ENCODE results near the gene XKRX.

Gene XKRX

DNA sequence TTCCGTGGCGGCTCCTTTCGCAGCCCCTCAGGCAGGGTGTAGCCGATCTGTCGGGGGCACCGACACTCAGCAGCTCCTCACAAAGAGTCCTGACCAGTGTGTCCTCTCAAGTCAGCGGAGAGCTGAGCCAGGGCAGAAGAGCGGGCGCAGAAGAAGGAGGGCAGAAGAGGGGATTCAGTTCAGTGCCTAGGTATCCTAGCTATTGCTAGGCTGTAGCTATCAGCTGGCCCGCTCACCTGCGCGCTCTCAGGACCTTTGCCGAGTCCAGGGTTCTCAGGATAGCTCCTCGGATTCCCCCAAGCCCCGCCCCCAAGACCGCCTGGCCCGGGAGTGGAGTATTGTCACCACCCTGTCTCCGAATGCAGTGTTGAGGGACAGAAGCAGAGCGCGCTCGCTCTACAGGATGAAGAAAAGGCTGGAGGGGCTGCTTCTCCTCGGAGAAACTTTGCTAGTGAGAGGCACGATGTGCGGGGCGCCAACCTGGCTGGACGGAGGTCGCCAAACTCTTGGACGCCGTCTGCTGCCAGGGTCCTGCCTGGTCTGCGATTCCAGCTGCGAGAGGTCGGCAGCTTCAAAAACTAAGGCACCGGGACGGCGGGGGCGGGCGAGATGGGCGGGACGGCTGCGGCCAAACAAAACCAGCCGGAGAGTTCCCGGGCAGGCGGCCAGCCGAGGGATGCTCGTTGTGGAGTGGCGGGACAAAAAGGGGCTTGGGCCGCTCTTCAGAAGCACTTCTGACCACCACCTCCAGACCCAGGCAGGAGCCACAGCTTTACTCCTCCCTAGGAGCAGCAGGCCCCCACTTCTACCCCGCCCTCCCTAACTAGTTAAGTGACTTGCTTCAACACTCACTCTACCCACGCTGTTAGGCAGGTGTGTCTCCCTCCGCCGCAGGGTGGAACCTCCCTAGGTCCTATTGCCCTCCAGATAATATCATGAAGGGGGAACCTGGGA, at the start of gene XKRX:
TSS of gene XKRX (minus strand) at position 258 of the 954 bp plus-strand sequence. CDS start 613 bp downstream, outside the sequence.
- peak in 9 of 56 donors; percentile 0 to 14 (median 1) for DNase-seq

DNA sequence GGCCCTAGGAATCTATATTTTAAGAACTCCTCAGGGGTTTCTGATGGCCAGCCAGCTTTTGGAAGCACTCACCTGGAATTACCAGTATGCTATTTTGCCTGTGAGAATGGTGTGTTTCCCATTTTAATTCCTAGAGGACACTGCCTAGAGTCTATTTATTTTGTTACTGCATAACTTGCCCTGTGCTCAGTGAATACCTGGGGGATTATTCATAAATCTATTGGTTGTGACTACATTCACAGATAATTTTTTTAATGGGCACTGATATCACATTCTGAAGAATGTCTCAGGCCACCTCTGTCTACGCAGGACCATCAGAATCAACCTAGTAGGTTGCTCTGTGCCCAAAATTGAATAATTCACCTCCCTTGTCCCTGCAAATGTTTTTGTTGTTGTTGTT, 47.5 kb upstream of the XKRX start:
- no peak for DNase-seq

DNA sequence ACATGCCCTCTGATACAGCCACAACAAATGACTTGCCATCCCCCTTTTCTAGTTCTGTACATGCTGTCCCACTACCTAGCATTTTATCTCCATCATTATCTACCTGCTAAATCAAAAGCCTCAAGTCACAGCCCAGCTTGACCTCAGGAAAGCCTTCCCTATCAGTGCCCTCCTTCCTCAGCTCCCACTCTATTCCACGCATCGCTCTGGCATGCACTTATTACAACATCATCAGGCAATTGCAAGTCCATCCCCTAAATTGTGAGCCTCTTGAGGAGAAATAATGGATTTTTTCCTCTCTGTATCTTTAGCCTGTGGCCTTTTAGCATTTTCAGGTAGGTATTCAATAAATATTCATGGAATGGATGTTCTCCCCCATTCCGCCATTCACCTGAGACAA, 46.5 kb upstream of the XKRX start:
- DNase-seq = no peak

DNA sequence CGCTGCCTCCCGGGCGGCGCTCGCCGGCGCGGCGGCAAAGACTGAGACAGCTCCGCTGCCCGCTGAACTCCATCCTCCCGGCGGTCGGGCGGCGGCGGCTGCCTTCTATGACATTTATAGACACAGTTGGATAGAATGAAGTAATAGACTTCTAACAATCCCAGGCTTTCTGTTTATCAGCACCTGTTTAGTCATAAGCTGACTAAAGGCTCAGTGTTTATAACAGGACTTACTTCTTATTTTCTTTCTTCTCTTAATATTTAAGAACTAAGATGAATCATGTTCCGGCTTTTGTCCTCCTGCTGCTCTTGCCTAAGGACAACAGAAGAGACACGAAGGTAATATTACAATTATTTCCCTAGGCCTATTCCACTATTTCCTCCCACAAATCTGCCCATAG, 44.7 kb upstream of the XKRX start:
- DNase-seq = no peak

DNA sequence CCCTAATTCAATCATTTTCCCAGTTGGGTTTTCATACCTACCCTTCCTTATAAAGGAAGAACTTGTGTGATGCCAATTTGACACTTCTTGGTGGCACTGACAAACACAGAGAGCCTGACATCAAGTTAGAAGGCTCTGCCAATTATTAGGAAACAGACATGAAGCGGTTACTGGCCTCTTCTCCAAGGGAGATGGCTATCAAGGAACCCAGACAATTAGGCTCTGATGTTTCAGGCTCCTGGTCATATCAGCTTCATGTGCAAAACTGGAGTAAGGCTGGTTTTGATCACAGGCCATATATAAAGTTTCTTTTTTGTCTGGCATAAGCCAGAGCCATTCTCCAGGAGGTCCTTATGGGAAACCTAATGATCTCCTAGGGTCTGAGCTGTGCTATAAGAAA, 41.2 kb upstream of the XKRX start:
- DNase-seq = no peak

DNA sequence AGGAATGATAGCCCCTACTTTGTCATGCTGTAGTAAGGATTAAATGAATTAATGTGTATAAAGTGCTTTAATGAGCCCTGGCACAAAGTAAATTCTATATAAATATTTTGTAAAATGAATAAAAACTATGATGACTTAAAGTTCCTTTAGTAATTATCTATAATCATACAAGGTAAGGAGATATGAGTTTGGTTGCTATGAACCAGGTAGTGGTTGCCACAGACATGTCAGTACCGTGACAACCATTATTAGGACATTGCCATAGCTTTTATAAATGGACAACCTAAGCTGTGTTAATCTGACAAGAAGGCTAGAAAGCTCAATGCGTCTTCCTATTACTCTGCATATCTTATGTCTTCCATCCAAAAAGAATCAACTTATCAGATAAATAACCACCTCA, 40.7 kb upstream of the XKRX start, which contains the start of gene ARL13A:
TSS of gene ARL13A (plus strand) at position 301 of the 400 bp plus-strand sequence. CDS start 3,982 bp downstream, outside the sequence.
- DNase-seq = no peak

DNA sequence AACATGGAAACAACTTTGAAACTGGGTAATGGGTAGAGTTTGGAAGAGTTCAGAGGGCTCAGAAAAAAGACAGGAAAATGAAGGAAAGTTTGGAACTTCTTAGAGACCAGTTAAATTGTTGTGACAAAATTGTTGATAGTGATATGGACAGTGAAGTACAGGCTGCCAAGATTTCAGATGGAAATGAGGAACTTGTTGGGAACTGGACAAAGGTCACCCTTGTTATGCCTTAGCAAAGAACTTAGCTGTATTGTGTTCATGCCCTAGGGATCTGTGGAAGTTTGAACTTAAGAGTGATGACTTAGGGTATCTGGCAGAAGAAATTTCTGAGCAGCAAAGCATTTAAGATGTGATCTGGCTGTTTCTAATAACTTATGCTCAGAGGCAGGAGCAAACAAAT, 35.6 kb upstream of the XKRX start:
- no peak for DNase-seq

DNA sequence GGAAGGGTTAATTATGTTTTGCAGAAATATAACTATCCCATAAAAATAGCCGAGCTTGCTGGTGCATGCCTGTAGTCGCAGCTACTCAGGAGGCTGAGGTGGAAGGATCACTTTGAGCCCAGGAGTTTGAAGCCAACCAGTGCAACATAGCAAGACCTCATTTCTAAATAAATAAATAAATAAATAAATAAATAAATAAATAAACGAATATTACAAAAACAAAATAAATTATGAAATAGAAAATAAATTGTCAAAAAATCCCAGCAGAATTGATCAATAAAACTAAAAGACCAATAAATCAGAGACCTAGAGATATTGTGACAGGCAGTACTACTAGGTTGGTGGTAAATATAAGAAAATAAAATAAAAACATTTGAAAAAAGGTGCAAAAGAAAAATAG, 34.1 kb upstream of the XKRX start:
- no peak for DNase-seq

DNA sequence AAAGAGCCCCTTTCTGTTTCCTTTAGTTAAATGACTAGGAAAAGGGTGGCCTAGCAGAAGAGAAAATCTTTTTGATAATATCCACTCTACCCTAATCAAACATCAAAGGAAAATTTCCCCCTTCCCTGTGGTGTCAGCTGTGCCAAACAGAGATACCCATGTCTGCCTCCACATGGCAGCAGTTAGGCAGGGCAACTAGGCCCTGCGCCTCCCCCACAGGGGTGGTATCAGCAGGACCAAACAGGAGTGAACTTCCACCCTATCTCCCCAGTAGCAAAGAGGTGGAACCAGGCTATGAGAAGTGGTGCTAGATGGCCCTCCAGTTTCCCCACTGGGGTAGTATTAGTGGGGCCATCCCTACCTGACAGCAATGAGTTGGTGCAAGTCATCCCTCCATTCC, 19.8 kb upstream of the XKRX start:
- DNase-seq = no peak

DNA sequence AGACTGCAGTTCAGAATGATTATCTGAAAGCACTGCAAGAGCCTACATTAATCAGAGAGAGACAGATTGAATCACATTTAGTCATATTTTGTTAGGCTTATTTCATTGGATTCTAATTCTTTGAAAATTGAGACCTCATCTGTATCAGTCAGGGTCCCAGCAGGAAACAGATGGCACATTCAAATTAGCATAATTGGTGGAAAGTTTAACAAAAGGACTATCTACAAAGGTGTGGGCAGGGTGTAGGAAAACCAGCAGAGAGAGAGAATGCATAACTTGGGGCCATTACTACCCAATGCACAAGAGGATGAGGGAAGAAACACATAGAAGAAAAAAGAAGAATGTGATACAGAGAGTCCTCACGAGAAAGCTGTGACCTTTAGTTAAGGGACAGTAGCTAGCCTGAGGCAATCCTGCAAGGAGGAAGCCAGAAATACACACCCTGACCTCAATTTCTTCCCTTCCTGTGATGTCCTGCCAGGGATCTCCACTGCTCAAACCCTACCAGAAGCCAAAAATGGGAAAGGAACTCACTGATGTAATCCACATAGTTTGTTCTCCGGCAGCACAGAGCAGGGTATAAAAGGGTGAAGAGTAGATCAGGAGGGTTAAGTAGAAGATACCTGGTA, 17.7 kb upstream of the XKRX start:
- DNase-seq = no peak

DNA sequence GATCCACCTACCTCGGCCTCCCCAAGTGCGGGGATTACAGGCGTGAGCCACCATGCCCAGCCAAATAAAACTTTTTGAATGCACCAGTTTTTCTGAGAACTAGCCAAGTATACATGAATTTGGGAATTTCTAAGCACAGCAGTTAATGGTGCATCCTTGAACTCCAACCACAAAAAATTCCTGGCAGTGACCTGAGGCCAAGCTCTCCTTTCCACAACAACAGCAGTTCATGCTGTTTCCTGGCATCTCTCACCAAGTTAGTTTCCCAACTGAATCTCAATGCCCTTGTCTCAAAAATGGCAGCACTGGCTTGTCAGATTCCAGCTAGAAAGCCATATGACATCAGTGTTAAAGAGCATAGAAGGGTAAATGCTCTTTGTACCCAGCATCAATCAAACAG, 15.9 kb upstream of the XKRX start:
- no peak for DNase-seq

DNA sequence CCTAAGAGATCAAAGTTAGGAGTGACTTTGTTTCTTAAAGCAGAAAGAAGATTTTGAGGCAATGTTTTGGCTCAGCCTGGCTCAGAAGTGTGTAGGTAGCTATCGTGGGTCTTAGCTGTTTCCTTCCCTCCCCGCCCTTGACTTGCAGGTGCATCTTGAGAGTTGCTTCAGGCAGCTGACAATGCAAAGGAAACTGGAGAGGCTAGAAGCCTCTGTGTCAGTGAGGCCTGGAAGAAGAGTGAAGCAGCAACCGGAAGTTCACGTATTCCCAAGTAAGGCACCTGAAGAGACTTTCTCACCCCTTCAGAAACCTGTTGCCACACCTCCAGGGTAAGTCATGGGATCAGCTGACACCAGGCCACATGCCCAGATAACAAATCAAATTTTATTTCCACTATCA, 10.6 kb upstream of the XKRX start:
- no peak for DNase-seq

DNA sequence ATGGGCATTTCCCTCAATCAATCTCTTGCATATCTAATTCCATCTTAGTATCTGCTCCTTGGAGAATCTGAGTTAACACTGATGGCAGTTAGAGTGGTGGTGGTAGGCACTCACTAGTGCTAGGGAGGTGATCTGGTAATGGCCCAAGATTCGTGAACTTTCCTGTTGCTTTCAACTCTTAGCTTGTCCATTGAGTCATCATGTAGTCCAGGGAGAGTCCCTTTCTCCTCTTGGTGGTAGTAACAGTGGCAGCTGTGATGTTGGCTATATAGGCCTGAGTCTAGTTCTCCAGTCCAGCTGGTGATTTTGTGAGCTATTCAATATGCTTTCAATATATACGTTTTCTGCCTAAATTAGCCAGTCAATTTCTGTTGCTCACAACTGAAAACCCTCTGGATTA, 7.0 kb upstream of the XKRX start:
- DNase-seq = no peak

DNA sequence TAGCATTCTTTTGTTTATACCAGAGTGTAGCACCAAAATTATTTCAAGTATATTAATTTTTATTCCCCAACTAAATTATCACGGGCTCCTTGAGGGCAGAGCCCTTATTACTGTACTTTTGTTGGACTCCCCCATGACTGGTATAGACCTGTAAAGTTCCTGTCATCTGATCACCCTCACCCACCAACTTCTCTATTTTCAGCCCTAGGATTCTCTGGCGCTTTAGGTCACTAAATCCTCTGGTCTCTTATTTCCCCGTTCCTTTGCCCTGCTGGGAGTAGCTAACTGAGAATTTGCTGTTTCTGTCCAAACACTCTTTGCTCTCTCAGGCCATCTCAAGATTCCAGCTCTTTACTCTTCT, 3.2 kb upstream of the XKRX start:
- no peak for DNase-seq

DNA sequence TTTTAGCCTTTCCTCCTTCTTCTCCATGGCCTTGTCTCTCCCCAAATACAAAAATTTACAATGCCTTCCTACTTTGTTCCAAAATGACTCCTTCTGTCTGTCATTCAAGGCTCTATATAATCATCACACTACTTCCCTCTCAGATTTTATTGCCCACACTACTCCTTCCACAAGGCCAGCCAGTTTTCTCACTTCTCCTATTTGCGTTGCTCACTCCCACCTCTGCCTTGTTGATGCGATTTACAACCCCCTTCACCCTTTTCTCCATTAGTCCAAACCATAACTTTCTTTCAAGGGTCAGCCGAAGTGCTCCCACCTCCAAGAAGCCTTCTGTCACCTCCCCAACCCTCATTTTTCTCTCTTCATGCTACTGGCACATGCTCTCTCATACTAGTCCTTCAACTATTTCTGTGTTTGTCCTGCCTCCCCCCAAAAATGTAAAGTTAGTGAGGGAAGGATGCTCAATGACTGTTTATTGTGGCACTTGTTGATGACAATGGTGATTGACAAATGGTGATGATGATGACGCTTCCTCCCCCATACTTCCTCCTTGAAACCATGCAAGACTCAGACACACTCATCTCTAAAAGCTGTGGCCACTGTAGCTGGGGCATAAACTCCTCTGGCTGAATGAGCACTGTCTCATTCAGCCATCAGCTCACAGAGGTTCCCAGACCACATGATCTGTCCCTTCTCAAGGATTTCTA, 2.7 kb upstream of the XKRX start:
- DNase-seq = no peak

DNA sequence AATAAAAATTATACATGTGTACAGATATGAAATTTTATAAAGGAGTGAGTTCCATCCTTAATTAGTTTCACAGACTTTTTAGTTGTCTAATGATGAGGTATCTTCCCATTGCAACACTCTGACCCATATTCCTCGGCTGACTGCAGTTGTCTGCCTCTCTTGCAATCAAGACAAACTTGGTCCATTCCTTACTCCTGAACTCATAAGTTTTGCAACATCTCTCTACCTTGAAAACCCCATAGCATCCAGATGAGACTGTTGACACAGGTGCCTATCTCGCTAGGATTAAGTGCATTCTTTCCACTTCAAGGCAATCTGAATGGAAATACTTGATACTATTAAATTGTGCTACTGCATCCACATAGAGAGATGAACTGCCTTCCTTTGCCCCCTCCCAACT, 2.3 kb downstream of the XKRX start:
- DNase-seq = no peak

DNA sequence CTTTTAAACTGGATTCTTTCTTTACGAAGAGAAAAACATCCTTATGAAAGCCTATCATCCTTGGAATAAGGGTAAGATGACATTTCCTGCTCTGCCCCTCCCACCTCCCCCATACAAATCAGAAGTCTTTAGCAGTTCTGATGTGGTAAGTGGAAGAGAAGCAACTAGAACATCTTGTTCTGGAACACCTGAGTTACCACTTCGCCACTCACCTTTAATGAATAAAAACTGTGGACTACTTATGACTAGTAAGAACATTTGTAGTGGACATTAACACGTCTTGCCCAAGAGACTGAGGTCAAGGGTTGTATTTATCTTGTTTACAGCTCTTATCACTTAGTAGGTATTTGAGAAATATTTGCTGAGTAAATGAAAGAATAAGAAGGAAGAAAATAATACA, 4.3 kb downstream of the XKRX start:
- DNase-seq = no peak

DNA sequence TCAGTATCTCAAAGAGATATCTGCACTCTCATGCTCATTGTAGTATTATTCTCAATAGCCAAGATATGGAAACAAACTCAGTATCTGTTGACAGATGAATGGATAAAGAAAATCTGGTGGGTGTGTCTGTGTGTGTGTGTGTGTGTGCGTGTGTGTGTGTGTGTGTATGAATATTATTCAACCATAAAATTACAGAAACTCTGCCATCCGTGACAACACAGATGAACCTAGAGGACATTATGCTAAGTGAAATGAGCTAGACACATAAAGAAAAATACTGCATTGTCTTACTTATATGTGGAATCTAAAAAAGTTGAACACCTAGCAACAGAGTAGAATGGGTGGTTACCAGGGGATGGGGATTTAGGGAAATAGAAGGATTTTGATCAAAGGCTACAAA, 13.2 kb downstream of the XKRX start:
- no peak for DNase-seq

DNA sequence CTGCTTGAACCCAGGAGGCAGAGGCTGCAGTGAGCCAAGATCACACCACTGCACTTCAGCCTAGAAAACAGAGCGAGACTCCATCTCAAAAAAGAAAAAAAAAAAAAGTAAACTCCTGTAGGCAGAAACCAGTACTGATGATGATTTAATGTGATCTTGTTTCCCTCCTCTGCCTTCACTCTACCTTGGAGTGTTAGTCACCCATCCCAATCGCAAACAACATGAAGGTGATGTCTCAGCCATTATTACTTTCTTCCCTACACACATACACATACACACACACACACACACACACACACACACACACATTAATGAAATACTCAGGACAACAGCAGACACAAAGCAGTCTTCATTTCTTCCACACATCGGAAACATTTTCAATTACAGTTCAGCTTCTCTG, 15.6 kb downstream of the XKRX start:
- no peak for DNase-seq

DNA sequence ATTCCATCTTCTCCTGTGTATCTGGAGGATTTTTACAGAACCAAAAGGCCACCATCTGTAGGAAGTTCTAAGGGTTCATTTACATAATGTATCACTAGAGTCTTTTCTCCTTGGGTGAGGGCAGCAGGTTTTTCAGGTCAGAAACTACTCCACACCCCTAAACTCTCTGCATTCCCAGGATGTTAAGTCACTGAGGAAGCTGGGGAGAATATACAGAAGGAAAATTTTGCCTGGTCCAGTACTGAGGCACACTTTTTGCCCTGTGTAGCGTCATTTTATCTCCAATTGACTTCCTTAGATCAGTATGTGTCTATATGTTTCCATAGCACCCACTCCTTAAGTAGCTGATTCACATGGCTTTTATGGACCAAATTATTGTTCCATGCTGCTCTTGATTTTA, 17.0 kb downstream of the XKRX start:
- no peak for DNase-seq

DNA sequence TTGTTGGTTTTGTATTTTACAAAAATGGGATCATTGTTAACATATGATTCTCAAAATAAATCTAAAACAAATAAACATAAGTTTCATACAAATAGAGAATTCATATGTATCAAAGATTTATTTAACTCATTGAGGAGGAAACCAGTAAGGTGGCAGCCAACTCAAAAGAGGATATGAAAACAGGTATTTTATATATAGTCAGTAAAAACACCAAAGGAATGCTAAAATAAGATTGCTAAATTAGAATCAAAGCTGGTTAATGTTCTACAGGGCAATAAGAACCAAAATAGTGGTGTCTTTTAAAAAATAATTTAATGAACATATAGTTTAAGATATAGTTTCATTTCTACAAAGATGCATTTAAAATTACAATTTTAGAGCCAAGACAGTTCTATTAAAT, 23.1 kb downstream of the XKRX start:
- DNase-seq = no peak

DNA sequence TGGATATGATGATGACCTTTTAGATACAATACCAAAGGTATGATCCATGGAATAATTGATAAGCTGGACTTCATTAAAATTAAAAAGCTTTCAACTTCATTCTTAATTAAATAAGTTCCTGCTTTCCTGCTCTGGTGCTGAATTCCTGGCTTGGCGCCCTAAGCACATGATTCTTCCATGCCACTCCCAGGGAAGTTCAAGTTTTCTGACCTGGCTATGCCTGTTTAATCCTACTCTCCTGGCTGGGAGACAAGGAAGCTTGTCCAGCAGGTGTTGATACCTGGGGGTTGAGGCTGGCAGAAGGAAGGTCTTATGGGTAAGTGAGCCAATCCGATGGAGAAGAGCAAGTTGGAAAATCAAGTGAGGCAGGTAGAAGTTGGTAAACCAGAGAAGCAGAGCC, 24.3 kb downstream of the XKRX start:
- no peak for DNase-seq
